ENCODE data around the gene FHL2.

The FHL2 gene

GRCh38 chr2:105364436-105365139 is 34.3 kb downstream of the FHL2 start:
- peaks cover 97% of the 10 kb centered on the region for H3K36me3 ChIP-seq (ENCODE audit: low read depth)
- no peak overlapping the region for H3K27ac ChIP-seq (ENCODE audit: poor library complexity, severe bottlenecking)

GRCh38 chr2:105362862-105363591 is 35.8 kb downstream of the FHL2 start:
- Histone ChIP-seq H3K9me3 (ENCODE audit: severe bottlenecking) (no peaks in the 10 kb centered on the region), H3K4me1 (ENCODE audit: insufficient read depth, poor library complexity, severe bottlenecking) (no peaks in the 10 kb centered on the region), H3K36me3 (ENCODE audit: low read depth) (peaks cover 97% of the 10 kb centered on the region), H3K27ac (ENCODE audit: poor library complexity, severe bottlenecking) (no peak overlapping the region), H3K4me3 (ENCODE audit: severe bottlenecking) (no peak overlapping the region), H3K27me3 (ENCODE audit: insufficient read depth, poor library complexity, severe bottlenecking) (no peaks in the 10 kb centered on the region)
- DNase-seq (ENCODE audit: low spot score) (no peak), ATAC-seq (ENCODE audit: low read depth) (no peak)
- TF ChIP-seq, protein P1, sequence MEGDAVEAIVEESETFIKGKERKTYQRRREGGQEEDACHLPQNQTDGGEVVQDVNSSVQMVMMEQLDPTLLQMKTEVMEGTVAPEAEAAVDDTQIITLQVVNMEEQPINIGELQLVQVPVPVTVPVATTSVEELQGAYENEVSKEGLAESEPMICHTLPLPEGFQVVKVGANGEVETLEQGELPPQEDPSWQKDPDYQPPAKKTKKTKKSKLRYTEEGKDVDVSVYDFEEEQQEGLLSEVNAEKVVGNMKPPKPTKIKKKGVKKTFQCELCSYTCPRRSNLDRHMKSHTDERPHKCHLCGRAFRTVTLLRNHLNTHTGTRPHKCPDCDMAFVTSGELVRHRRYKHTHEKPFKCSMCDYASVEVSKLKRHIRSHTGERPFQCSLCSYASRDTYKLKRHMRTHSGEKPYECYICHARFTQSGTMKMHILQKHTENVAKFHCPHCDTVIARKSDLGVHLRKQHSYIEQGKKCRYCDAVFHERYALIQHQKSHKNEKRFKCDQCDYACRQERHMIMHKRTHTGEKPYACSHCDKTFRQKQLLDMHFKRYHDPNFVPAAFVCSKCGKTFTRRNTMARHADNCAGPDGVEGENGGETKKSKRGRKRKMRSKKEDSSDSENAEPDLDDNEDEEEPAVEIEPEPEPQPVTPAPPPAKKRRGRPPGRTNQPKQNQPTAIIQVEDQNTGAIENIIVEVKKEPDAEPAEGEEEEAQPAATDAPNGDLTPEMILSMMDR (IDR thresholded peaks at IDR 0.05; ENCODE audit: poor library complexity, severe bottlenecking) = no peak

More at GRCh38 chr2:105364436-105365139, 34.3 kb downstream of the FHL2 start:
- ATAC-seq (ENCODE audit: low read depth) (no peak), DNase-seq (ENCODE audit: low spot score) (no peak)
- no peaks in the 10 kb centered on the region for H3K4me1 ChIP-seq (ENCODE audit: insufficient read depth, poor library complexity, severe bottlenecking)
- TF ChIP-seq, protein P1 (IDR thresholded peaks at IDR 0.05; ENCODE audit: poor library complexity, severe bottlenecking) = no peak
- H3K4me3 ChIP-seq (ENCODE audit: severe bottlenecking) = no peak overlapping the region
- H3K27me3 ChIP-seq (ENCODE audit: insufficient read depth, poor library complexity, severe bottlenecking) = no peaks in the 10 kb centered on the region
- H3K9me3 ChIP-seq (ENCODE audit: severe bottlenecking) = no peaks in the 10 kb centered on the region

DNA sequence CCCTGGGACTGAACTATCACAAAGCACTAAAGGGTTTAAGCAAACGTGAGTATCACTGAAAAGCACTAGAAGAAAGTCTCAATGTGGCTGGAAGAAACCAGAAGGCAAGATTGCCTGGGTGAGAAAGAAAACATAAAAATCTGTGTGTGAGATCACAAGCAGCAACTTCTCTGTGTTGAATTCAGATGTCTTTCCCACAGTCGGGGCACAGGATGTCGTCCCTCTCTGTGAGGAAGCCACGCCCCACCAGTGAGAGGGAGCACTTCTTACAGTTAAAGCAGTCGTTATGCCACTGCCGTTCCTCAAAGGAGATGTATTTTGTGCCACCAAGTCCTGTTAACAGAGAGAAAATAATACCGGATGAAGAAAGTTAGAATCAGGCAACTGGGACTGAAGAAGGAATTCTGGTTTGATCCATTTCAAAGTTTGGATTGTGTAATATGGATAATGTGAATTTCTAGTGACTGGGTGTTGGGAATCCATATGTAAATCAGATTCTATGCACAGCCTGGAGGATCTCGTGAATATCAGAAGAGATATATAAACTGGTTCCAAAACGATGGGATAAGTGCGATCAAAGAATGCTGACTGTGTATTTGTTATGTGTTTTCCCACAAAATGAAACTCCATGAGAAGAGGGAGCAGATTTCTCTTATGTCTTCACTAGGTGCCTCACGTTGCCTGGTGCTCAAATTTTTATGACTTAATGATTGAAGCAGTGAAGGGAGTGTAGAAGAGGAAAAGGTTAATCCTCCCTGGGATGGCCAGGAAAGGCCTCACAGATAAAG is 37.6 kb downstream of the FHL2 start:
- DNase-seq (ENCODE audit: low spot score) (no peak), ATAC-seq (ENCODE audit: low read depth) (no peak)
- TF ChIP-seq, protein P1 (IDR thresholded peaks at IDR 0.05; ENCODE audit: poor library complexity, severe bottlenecking) = no peak
- no peak overlapping the region for H3K4me3 ChIP-seq (ENCODE audit: severe bottlenecking)
- H3K27me3 ChIP-seq (ENCODE audit: insufficient read depth, poor library complexity, severe bottlenecking) = no peaks in the 10 kb centered on the region
- no peak overlapping the region for H3K27ac ChIP-seq (ENCODE audit: poor library complexity, severe bottlenecking)
- H3K9me3 ChIP-seq (ENCODE audit: severe bottlenecking) = peaks cover 3% of the 10 kb centered on the region
- H3K36me3 ChIP-seq (ENCODE audit: low read depth) = peaks cover 94% of the 10 kb centered on the region
- no peaks in the 10 kb centered on the region for H3K4me1 ChIP-seq (ENCODE audit: insufficient read depth, poor library complexity, severe bottlenecking)

DNA sequence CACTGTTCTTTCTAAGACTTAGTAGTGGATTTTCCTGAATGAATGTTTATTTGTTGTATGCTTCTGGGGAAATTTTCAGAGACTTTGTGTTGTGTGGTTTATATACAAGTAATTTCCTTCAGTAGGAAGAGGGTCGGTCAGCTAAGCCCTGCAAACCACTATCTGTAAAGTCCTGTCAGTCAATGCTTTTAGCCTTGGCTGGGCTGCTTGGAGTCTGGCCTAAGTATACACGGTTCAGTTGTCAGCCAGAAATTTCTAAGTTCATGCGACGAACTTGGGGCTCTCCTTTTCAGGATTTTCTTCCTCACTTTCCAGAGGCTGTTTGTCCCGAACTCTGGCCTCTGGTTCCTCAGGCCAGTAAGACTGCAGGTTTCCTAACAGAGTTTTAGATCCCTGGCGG is 40.3 kb downstream of the FHL2 start:
- Histone ChIP-seq H3K27ac (ENCODE audit: poor library complexity, severe bottlenecking) (no peak overlapping the region), H3K4me3 (ENCODE audit: severe bottlenecking) (no peak overlapping the region), H3K27me3 (ENCODE audit: insufficient read depth, poor library complexity, severe bottlenecking) (no peaks in the 10 kb centered on the region), H3K9me3 (ENCODE audit: severe bottlenecking) (peaks cover 3% of the 10 kb centered on the region), H3K36me3 (ENCODE audit: low read depth) (peaks cover 77% of the 10 kb centered on the region), H3K4me1 (ENCODE audit: insufficient read depth, poor library complexity, severe bottlenecking) (no peaks in the 10 kb centered on the region)
- ATAC-seq (ENCODE audit: low read depth) (no peak; the same call in 2 of the 3 replicates), DNase-seq (ENCODE audit: low spot score) (no peak)
- TF ChIP-seq, protein P1 (IDR thresholded peaks at IDR 0.05; ENCODE audit: poor library complexity, severe bottlenecking) = no peak
